M059J (cell line): Measurements from ENCODE around the gene MYCBP2. TPM values are rescaled to one million over a fixed set of nuclear protein-coding genes. Genes with fewer than 3 reads are reported as not detected.
"Not testable (repeated sequence)": the region's sequence is repeated elsewhere in the genome, so short reads cannot be mapped to it uniquely, and the experiment has no call there.

Source experiments
- DNase-seq: peaks from one replicate; pipeline ENCODE4 v3.0.0-alpha.2; 2012; ENCODE audit warnings: low read depth
- total RNA-seq: library from RNA; depleted of rRNA; stranded (reverse); fragments of >200 nt; shearing (Covaris generic); gene quantifications from 2 replicates; pipeline ENCODE4 v1.2.3, GENCODE V29; 2014

The MYCBP2 gene
- total RNA-seq, 1 experiment from 2014 or later = 26.7 TPM

- DNase-seq = no peak
Observed at GRCh38 chr13:77033717-77034302, 293.1 kb downstream of the MYCBP2 start.

DNA sequence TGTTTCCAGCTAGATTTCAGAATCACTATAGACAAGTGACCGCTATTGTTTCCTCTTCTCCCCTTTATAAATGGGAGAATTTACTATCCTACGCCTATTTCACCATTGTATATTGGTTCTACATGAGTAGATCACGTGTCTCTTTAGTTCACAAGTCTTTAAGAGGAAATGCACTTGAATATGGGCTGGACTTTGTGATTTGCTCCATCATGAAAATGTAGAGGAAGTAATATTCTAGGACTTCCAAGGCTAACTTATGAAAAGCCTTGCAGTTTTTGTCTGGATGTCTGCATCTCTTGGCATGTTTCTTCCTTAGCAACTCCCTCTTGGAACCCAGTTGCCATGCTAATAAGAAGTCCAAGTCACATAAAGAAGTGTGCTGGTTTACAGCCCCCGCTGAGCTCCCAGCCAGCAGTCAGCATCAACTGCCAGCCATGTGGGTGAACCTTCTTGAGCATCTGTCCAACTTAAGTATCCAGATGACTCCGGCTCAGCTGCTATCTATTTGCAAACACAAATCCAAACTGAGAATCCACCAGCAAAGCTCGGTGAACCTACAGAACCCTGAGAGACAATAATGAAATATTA, 295.1 kb downstream of the MYCBP2 start:
- DNase-seq = no peak

DNA sequence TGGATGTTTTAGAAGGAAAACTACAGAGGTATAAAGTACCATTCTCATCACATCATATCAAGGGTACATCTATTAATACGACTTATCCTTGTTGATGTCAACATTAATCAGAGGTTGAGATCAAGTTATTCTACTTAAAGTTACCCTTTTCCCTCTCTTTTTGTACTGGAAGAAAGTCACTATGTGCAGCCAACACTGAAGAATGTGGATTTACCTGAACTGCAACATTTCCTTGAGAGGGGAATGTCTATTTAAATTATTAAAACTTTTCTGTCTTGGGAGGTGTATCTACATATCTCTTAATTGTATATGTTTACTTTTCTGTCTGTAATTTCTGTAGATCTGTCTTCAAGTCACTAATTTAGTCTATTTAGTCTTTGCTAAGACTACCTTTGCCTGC, 297.5 kb downstream of the MYCBP2 start:
- DNase-seq = no peak

- peak; percentile 55 for DNase-seq
Observed at GRCh38 chr13:77028202-77028601, 298.7 kb downstream of the MYCBP2 start.

GRCh38 chr13:77026861-77027621, 299.9 kb downstream of the MYCBP2 start, which contains the start of gene FBXL3:
Gene FBXL3 (minus strand): TSS chr13:77027159. CDS start chr13:77021860, 5,299 bp downstream.
- peak; percentile 83 for DNase-seq

DNA sequence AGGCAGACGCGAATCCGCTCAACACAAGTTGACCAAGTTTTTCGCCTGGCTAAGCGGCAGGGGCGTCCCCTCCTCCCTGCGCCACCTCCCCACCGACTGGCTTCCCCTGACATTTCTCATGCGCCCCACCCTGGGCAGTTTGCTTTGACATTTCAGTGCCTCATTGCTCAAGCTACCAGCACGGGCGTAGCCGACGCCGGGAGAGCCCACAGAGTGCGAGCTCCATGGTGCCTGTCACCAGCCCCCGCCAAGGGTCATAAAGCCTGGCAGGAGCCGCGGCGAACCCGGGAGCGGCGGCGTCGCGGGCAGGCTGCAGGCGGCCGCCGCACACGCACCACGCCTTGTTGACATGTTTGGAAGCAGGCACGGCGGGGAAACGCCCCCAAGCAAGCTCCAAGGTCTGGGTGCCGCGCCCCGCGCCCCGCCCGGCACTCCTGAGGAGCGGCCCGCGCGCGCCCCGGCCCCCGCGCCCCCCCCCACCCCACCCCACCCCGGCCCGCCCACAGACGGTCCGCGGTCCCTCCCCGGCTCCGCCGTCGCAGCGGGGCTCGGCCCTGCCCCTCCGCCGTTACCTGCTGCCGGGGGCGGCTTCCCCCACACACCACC, 300.5 kb downstream of the MYCBP2 start:
- peak; percentile 58 for DNase-seq

GRCh38 chr13:77022341-77022740, 304.6 kb downstream of the MYCBP2 start:
- DNase-seq = no peak

DNA sequence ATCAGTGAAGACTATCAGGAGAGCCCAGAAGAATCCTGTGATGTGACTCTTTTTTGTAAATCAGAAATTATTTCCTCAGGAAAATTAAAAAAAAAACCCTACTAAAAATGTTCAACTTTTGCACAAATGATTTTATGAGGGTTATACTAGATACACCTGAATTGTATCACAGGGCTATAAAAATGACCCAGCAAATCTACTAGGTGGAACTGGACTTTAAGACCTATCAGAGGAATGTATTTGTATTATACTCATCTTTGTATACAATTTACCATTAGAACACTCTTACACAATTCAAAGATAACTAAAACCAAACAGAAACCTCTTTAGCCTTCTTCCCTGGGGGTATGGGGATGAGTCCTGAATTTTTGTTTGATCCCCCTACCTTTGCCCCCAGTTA, 307.1 kb downstream of the MYCBP2 start:
- DNase-seq = no peak

DNA sequence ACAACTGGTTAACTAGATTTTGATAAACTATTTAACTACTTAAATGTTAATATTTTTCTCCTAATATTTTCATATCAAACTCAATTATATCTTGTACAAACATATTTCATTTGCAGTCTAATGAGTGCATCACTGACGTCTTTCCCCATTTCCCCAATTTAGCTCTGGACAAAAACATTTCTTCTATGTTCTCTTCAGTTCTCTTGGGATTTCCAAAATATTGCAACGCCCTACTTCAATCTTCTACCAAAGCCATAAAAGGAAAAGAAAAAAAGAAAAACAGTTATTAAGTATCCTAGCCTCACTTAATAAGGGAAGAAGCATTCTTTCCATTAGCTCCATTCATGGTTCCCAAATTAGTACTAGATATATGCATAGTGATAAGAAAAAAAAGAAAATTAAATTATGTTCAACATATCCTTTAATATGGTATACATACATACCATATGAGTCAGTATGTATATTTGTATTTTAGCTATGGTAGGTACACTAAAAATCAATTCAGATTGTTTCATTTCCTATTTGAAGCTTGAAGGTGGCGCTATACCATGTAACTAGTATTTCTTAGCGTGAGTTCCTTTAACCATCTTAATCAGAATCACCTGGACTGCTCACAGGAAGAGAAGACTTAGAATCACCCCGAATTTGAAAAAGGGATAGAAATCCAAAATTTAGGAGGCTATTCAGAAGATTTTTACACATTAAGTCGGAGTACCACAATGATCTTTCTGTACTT, 309.8 kb downstream of the MYCBP2 start:
- DNase-seq = no peak

DNA sequence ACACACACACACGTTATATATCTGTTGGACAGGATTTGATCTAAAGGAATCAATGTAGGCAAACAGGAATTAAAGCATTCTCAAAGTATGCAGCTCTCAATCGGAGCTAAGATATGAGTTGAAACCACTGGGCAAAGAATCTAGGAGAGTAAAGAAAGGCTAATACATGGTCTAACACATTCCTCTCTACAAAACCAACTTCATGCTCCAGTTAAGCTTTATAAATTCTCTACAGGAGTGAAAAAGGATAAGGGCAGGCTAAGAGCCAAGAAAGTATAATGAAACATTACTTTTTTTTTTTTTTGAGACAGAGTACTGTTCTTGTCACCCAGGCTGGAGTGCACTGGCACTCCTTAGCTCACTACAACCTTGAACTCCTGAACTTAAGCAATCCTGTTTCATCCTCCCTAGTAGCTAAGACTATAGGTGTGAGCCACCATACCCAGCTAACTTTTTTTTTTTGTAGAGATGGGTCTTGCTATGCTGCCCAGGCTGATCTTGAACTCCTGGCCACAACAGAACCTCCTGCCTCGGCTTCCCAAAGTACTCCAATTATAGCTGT, 310.6 kb downstream of the MYCBP2 start:
- DNase-seq = no peak

DNA sequence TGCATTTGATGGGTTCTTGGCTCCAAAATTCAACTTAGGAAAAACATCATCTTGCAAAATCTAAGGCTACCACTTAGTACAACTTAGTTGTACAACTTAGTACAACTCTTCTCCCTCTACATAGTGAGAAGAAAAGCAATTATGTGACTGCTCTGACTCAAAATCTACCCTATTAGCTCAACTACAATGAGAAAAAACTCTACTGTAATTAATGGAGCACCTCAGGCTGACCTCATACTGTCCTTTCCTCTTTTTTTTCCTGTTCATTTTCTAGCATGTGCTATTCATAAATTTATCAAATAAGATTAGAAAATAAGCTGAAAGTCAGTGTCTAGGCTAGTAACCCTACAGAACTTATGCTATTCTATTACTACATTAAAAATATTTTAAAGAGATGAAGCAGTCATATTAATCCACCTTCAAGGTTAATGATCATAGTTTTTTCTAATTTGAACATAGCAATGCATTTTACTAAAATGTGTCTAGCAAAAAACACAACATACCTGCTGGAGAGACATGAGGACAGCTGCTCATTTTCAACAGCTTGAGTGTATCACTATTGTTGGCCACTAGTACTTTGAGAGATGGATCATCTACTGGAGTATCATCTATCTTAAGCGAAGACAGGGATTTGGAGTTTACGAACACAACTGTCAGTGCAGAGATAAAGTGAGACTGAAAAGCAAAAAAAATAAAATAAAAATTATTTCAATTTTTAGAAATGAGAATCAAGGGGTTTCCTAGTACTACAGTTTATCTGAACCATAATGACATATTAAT, 311.8 kb downstream of the MYCBP2 start:
- DNase-seq = no peak

- DNase-seq = no peak
Observed at GRCh38 chr13:77013853-77014542, 312.9 kb downstream of the MYCBP2 start.

GRCh38 chr13:77009719-77010118, 317.2 kb downstream of the MYCBP2 start:
- not testable (repeated sequence) for DNase-seq

- DNase-seq = no peak
Observed at GRCh38 chr13:77009011-77009410, 317.9 kb downstream of the MYCBP2 start.

DNA sequence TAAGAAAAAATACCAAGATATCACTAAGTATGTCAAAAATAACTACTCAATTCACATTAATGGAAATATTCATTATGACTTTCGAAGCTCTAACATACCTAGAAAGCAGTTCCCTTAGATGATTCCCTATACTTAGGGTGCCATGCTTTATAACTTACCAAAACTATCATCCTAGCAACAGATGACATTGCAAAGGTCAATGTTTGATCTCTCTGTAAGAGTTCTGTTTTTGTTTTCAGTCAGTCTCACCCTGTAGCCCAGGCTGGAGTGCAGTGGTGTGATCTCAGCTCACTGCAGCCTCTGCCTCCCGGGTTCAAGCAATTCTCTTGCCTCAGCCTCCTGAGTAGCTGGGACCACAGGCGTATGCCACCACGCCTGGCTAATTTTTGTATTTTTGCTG, 318.6 kb downstream of the MYCBP2 start:
- DNase-seq = not testable (repeated sequence)

GRCh38 chr13:77002590-77003190, 324.2 kb downstream of the MYCBP2 start:
- DNase-seq = peak; percentile 32

GRCh38 chr13:77001963-77002587, 324.8 kb downstream of the MYCBP2 start:
- DNase-seq = no peak

- DNase-seq = no peak
Observed at GRCh38 chr13:77001540-77001939, 325.4 kb downstream of the MYCBP2 start.

- DNase-seq = peak; percentile 36
Observed at GRCh38 chr13:77000475-77000874, 326.4 kb downstream of the MYCBP2 start.
